PC-9 (cell line): ENCODE results near the gene SPAG7.

Experiments
- EZH2 ChIP-seq: fragments of 200-600 bp; sonication (generic); IDR thresholded peaks from 2 replicates; pipeline ENCODE4 v1.8.0; 2017; ENCODE audit warnings: antibody characterized with exemption, low read depth
- TF ChIP-seq, protein P1 (sequence below): fragments of 200-600 bp; sonication (generic); conservative IDR thresholded peaks from 2 replicates; pipeline ENCODE4 v1.6.1; 2017; ENCODE audit warnings: mixed run types, antibody characterized with exemption, mild to moderate bottlenecking, moderate library complexity

DNA sequence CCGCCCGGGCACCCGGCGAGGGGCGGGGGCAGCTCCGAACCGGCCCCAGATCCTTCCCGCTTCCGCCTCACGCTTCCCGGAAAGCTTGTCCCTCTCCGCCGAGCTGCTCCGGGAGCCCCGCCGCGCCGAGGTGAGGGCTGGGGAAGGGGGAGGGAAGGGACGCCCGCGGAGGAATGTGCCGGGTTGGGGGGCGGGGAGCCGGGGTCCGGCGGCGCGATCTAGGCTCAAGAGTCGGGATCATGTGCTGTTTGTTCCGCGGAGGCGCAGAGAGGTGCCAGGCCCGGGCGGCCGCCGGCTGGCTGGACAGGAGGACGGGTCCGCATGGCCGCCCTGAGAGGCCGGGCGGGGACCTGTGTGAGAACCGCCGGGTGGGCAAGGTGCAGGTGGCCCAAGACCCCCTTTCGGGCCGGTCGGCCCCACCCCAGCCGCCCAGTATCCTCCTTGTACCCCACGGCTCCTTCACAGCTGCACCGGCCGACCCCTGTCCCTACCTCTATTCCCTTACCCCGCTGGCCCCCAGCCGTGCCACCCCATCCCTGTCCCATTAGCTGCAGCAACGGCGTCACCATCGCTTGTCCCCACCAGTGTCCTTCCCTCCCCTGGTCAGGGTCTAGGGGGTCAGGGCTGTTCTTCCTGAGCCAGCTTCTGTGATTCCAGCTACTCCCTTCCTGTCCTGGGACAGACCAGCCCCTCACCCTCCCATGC lies 30.6 kb upstream of the SPAG7 start:
- TF ChIP-seq, protein P1, sequence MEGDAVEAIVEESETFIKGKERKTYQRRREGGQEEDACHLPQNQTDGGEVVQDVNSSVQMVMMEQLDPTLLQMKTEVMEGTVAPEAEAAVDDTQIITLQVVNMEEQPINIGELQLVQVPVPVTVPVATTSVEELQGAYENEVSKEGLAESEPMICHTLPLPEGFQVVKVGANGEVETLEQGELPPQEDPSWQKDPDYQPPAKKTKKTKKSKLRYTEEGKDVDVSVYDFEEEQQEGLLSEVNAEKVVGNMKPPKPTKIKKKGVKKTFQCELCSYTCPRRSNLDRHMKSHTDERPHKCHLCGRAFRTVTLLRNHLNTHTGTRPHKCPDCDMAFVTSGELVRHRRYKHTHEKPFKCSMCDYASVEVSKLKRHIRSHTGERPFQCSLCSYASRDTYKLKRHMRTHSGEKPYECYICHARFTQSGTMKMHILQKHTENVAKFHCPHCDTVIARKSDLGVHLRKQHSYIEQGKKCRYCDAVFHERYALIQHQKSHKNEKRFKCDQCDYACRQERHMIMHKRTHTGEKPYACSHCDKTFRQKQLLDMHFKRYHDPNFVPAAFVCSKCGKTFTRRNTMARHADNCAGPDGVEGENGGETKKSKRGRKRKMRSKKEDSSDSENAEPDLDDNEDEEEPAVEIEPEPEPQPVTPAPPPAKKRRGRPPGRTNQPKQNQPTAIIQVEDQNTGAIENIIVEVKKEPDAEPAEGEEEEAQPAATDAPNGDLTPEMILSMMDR: no peak
- TF ChIP-seq EZH2: no peak
